ENCODE data around the gene MILR1. TPM values are rescaled to one million over a fixed set of nuclear protein-coding genes. Genes with fewer than 3 reads are reported as not detected.

Gene MILR1
- total and polyA plus RNA-seq, 4 donors: 1.2 to 3.8 (median 1.9) TPM

- DNase-seq (ENCODE audit: low spot score): no peak
- no peak overlapping the region for H3K4me3 ChIP-seq (ENCODE audit: low read depth in 1 of 3, low read length in 3 of 3)
- no peak overlapping the region for H3K27ac ChIP-seq (ENCODE audit: low read depth in 1 of 2, low read length in 2 of 2)
- no peaks in the 10 kb centered on the region for H3K36me3 ChIP-seq (ENCODE audit: control insufficient read depth in 4 of 4, insufficient read depth in 3 of 4, low read depth in 1 of 4, low read length in 3 of 4)
- no peak for TF ChIP-seq FOXA1 (IDR thresholded peaks at IDR 0.05)
- TF ChIP-seq RAD21 (IDR thresholded peaks at IDR 0.05): no peak
- no peak for TF ChIP-seq ATF3 (IDR thresholded peaks at IDR 0.05)
- no peak for TF ChIP-seq HNF4A (conservative IDR thresholded peaks at IDR 0.05)
- no peak for TF ChIP-seq JUND (IDR thresholded peaks at IDR 0.05)
- no peak for TF ChIP-seq SP1 (IDR thresholded peaks at IDR 0.05)
- no peak for TF ChIP-seq TAF1 (conservative IDR thresholded peaks at IDR 0.05)
- TF ChIP-seq CTCF (IDR thresholded peaks at IDR 0.05; ENCODE audit: low read depth, low read length, missing input control): no peak
- no peak for TF ChIP-seq NR2F2 (IDR thresholded peaks at IDR 0.05)
- no peaks in the 10 kb centered on the region for H3K9me3 ChIP-seq (ENCODE audit: control insufficient read depth in 4 of 4, low read length in 3 of 4)
- no peak overlapping the region for H3K9ac ChIP-seq (ENCODE audit: low read depth in 1 of 2, low read length in 2 of 2)
- H3K27me3 ChIP-seq (ENCODE audit: control insufficient read depth in 4 of 4, insufficient read depth in 4 of 4, low read length in 3 of 4): no peaks in the 10 kb centered on the region
- H3K4me1 ChIP-seq (ENCODE audit: control insufficient read depth in 4 of 4, insufficient read depth in 4 of 4, low read length in 3 of 4): no peaks in the 10 kb centered on the region
- 82% methylated on average over 14 of the region's 14 CpGs for WGBS
Measured at GRCh38 chr17:64406321-64407200, 42.4 kb upstream of the MILR1 start.

GRCh38 chr17:64410750-64411490 is 38.0 kb upstream of the MILR1 start:
- Histone ChIP-seq H3K27me3 (ENCODE audit: control insufficient read depth in 4 of 4, insufficient read depth in 4 of 4, low read length in 3 of 4) (no peaks in the 10 kb centered on the region), H3K9ac (ENCODE audit: low read depth in 1 of 2, low read length in 2 of 2) (no peak overlapping the region), H3K27ac (ENCODE audit: low read depth in 1 of 2, low read length in 2 of 2) (no peak overlapping the region), H3K4me1 (ENCODE audit: control insufficient read depth in 4 of 4, insufficient read depth in 4 of 4, low read length in 3 of 4) (no peaks in the 10 kb centered on the region), H3K36me3 (ENCODE audit: control insufficient read depth in 4 of 4, insufficient read depth in 3 of 4, low read depth in 1 of 4, low read length in 3 of 4) (no peaks in the 10 kb centered on the region), H3K4me3 (ENCODE audit: low read depth in 1 of 3, low read length in 3 of 3) (no peak overlapping the region), H3K9me3 (ENCODE audit: control insufficient read depth in 4 of 4, low read length in 3 of 4) (no peaks in the 10 kb centered on the region)
- WGBS: 97% methylated on average over 4 of the region's 4 CpGs
- no peak for TF ChIP-seq CTCF (IDR thresholded peaks at IDR 0.05; ENCODE audit: low read depth, low read length, missing input control)
- no peak for TF ChIP-seq RXRA (IDR thresholded peaks at IDR 0.05)
- TF ChIP-seq RAD21 (IDR thresholded peaks at IDR 0.05): no peak
- no peak for TF ChIP-seq EGR1 (IDR thresholded peaks at IDR 0.05; ENCODE audit: low read depth in 2 of 2)
- TF ChIP-seq FOXA1 (IDR thresholded peaks at IDR 0.05): no peak
- TF ChIP-seq SP1 (IDR thresholded peaks at IDR 0.05): no peak
- TF ChIP-seq ATF3 (IDR thresholded peaks at IDR 0.05): no peak
- no peak for TF ChIP-seq TAF1 (conservative IDR thresholded peaks at IDR 0.05)
- TF ChIP-seq FOXA2 (IDR thresholded peaks at IDR 0.05): no peak
- TF ChIP-seq GABPA (IDR thresholded peaks at IDR 0.05 in 1 of 2, conservative IDR thresholded peaks at IDR 0.05 in 1 of 2): no peak
- TF ChIP-seq JUND (IDR thresholded peaks at IDR 0.05): no peak
- no peak for TF ChIP-seq YY1 (IDR thresholded peaks at IDR 0.05)
- no peak for TF ChIP-seq MAX (IDR thresholded peaks at IDR 0.05)
- TF ChIP-seq HNF4A (conservative IDR thresholded peaks at IDR 0.05): no peak
- no peak for DNase-seq (ENCODE audit: low spot score)

All from liver (tissue), 9 donors.